ENCODE measurements around the gene CLK2. TPM values are rescaled to one million over a fixed set of nuclear protein-coding genes. Genes with fewer than 3 reads are reported as not detected.

CLK2 gene
- total RNA-seq, 3 donors from 2014 or later, result 43.7 to 51.7 (median 47.8) TPM

DNA sequence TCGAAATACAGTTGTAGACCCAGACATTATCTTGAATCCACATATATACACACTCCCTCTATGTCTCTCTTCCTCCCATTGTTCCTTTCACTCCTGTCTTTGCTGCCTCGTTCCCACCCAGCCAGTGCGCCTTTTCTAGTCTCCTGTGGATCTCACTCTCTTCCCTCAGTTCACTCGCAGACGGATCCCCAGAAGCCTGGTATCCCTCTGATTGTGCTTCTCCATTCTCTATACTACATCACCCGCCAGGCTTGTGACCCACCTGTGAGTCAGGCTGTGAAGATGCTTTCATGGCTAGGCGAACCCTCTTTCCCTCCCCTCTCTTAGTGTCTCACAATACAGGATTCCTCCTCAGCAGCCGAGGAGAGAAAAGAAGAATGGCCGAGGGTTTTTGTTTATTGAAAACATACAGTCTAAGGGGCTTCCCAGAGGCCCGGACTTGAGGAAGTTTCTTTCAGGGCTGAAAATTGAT is 5.4 kb upstream of the CLK2 start:
- no peak for ATAC-seq

GRCh38 chr1:155277902-155278688 is 4.8 kb upstream of the CLK2 start:
- TF ChIP-seq, protein P1, sequence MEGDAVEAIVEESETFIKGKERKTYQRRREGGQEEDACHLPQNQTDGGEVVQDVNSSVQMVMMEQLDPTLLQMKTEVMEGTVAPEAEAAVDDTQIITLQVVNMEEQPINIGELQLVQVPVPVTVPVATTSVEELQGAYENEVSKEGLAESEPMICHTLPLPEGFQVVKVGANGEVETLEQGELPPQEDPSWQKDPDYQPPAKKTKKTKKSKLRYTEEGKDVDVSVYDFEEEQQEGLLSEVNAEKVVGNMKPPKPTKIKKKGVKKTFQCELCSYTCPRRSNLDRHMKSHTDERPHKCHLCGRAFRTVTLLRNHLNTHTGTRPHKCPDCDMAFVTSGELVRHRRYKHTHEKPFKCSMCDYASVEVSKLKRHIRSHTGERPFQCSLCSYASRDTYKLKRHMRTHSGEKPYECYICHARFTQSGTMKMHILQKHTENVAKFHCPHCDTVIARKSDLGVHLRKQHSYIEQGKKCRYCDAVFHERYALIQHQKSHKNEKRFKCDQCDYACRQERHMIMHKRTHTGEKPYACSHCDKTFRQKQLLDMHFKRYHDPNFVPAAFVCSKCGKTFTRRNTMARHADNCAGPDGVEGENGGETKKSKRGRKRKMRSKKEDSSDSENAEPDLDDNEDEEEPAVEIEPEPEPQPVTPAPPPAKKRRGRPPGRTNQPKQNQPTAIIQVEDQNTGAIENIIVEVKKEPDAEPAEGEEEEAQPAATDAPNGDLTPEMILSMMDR (IDR thresholded peaks at IDR 0.05), result no peak
- peaks cover 8% of the 10 kb centered on the region for H3K4me1 ChIP-seq (ENCODE audit: low read depth)
- intact Hi-C loops (cut with DNase I, micrococcal nuclease), result loop anchor here in 1 of 2 donors (10.0 kb wide), 1 partner anchor 47 kb away; the partner anchor contains the start of gene RUSC1
- H3K36me3 ChIP-seq (ENCODE audit: low read depth), result no peaks in the 10 kb centered on the region
- DNase-seq (peak; percentile 80 to 82 (median 81)), ATAC-seq (peak; percentile 57)
- H3K9me3 ChIP-seq, result no peaks in the 10 kb centered on the region
- peak overlapping the region; percentile 46 for H3K4me3 ChIP-seq

More for the DNA sequence above, 5.4 kb upstream of the CLK2 start:
- DNase-seq, result no peak
- Histone ChIP-seq H3K36me3 (ENCODE audit: low read depth) (no peaks in the 10 kb centered on the region), H3K4me3 (no peak overlapping the region), H3K9me3 (no peaks in the 10 kb centered on the region), H3K4me1 (ENCODE audit: low read depth) (peaks cover 8% of the 10 kb centered on the region)
- intact Hi-C loops (cut with DNase I, micrococcal nuclease), result loop anchor here in 1 of 2 donors (10.0 kb wide), 1 partner anchor 46 kb away; the partner anchor contains the start of gene RUSC1
- TF ChIP-seq, protein P1 (IDR thresholded peaks at IDR 0.05), result no peak

- TF ChIP-seq, protein P1 (IDR thresholded peaks at IDR 0.05), result peak; percentile 80
- Histone ChIP-seq H3K9me3 (no peaks in the 10 kb centered on the region), H3K36me3 (ENCODE audit: low read depth) (no peaks in the 10 kb centered on the region), H3K4me1 (ENCODE audit: low read depth) (peaks cover 13% of the 10 kb centered on the region), H3K4me3 (peak within 1 kb of the TSS; percentile 46)
- DNase-seq (peak; percentile 98 to 100 (median 99)), ATAC-seq (peak; percentile 85)
- intact Hi-C loops (cut with DNase I, micrococcal nuclease), result loop anchor here in 1 of 2 donors (10.0 kb wide), 1 partner anchor 48 kb away; the partner anchor contains the start of gene RUSC1
These were observed 4.0 kb upstream of the CLK2 start, which contains the start of gene HCN3 for GRCh38 chr1:155277070-155277901. Gene HCN3, plus strand, starts transcription at chr1:155277463. Its CDS starts 128 bp downstream, at chr1:155277591.

GRCh38 chr1:155272466-155273342 is 600 bp downstream of the CLK2 start:
- Histone ChIP-seq H3K9me3 (no peaks in the 10 kb centered on the region), H3K4me1 (ENCODE audit: low read depth) (peaks cover 15% of the 10 kb centered on the region), H3K4me3 (peak overlapping the region; percentile 74), H3K36me3 (ENCODE audit: low read depth) (peaks cover 13% of the 10 kb centered on the region)
- DNase-seq, result no peak
- intact Hi-C loops (cut with DNase I, micrococcal nuclease), result loop anchor here in 1 of 2 donors (10.0 kb wide), 1 partner anchor 52 kb away; the partner anchor contains the start of gene RUSC1
- TF ChIP-seq, protein P1 (IDR thresholded peaks at IDR 0.05), result no peak
- peak; percentile 47 for ATAC-seq
